ENCODE measurements around the gene SPATA31C1.
"Not testable (repeated sequence)": the region's sequence is repeated elsewhere in the genome, so short reads cannot be mapped to it uniquely, and the experiment has no call there.

Gene SPATA31C1

GRCh38 chr9:87892956-87893355, 24.8 kb upstream of the SPATA31C1 start:
- no peak for DNase-seq
- Mint-ChIP-seq H3K4me1 (no peaks in the 10 kb centered on the region), H3K9me3 (peaks cover 3 to 4% of the 10 kb centered on the region in 2 donors), H3K36me3 (no peaks in the 10 kb centered on the region), H3K4me3 (no peak overlapping the region), H3K27ac (no peak overlapping the region), H3K27me3 (peaks cover 13 to 25% of the 10 kb centered on the region in 2 donors)
- no peak for ATAC-seq (replicated peaks)

- H3K4me1 Mint-ChIP-seq: no peaks in the 10 kb centered on the region
- no peak for ATAC-seq (replicated peaks)
- H3K27me3 Mint-ChIP-seq: peaks cover 13 to 28% of the 10 kb centered on the region in 2 donors
- no peaks in the 10 kb centered on the region for H3K36me3 Mint-ChIP-seq
- peaks cover 4 to 5% of the 10 kb centered on the region in 2 donors for H3K9me3 Mint-ChIP-seq
- H3K27ac Mint-ChIP-seq: no peak overlapping the region
- DNase-seq: no peak
- H3K4me3 Mint-ChIP-seq: no peak overlapping the region
Measured at GRCh38 chr9:87894998-87895625, 22.6 kb upstream of the SPATA31C1 start.

GRCh38 chr9:87896891-87897290, 20.9 kb upstream of the SPATA31C1 start:
- Mint-ChIP-seq H3K27me3 (peaks cover 7 to 24% of the 10 kb centered on the region in 2 donors), H3K9me3 (peaks cover 6 to 10% of the 10 kb centered on the region in 2 donors), H3K4me1 (no peaks in the 10 kb centered on the region), H3K36me3 (no peaks in the 10 kb centered on the region), H3K4me3 (no peak overlapping the region), H3K27ac (no peak overlapping the region)
- no peak for DNase-seq
- no peak for ATAC-seq (replicated peaks)

GRCh38 chr9:87898151-87898550, 19.6 kb upstream of the SPATA31C1 start:
- Mint-ChIP-seq H3K27ac (no peak overlapping the region), H3K36me3 (no peaks in the 10 kb centered on the region), H3K4me1 (no peaks in the 10 kb centered on the region), H3K4me3 (no peak overlapping the region), H3K9me3 (peaks cover 9 to 10% of the 10 kb centered on the region in 2 donors), H3K27me3 (peaks cover 7 to 24% of the 10 kb centered on the region in 2 donors)
- no peak for DNase-seq
- no peak for ATAC-seq (replicated peaks)

GRCh38 chr9:87902371-87902770, 15.4 kb upstream of the SPATA31C1 start:
- ATAC-seq (replicated peaks); H3K36me3 Mint-ChIP-seq; H3K27me3 Mint-ChIP-seq; H3K4me3 Mint-ChIP-seq; H3K27ac Mint-ChIP-seq; H3K4me1 Mint-ChIP-seq; DNase-seq: not testable (repeated sequence)
- peaks cover 14 to 19% of the 10 kb centered on the region in 2 donors for H3K9me3 Mint-ChIP-seq

GRCh38 chr9:87909310-87910041, 8.3 kb upstream of the SPATA31C1 start:
- H3K4me3 Mint-ChIP-seq: no peak overlapping the region
- H3K4me1 Mint-ChIP-seq: no peaks in the 10 kb centered on the region
- ATAC-seq (replicated peaks): peak; percentile 54 to 58
- DNase-seq: no peak
- H3K27me3 Mint-ChIP-seq: peaks cover 0 to 5% of the 10 kb centered on the region in 2 donors
- peaks cover 4 to 7% of the 10 kb centered on the region in 2 donors for H3K9me3 Mint-ChIP-seq
- H3K36me3 Mint-ChIP-seq: no peaks in the 10 kb centered on the region
- no peak overlapping the region for H3K27ac Mint-ChIP-seq

GRCh38 chr9:87910821-87911220, 6.9 kb upstream of the SPATA31C1 start:
- ATAC-seq (replicated peaks): no peak
- Mint-ChIP-seq H3K9me3 (peaks cover 4% of the 10 kb centered on the region in 2 donors), H3K4me3 (no peak overlapping the region), H3K27ac (no peak overlapping the region), H3K36me3 (no peaks in the 10 kb centered on the region), H3K27me3 (peaks cover 0 to 5% of the 10 kb centered on the region in 2 donors), H3K4me1 (no peaks in the 10 kb centered on the region)
- DNase-seq: no peak

- ATAC-seq (replicated peaks); H3K36me3 Mint-ChIP-seq; DNase-seq; H3K4me3 Mint-ChIP-seq; H3K4me1 Mint-ChIP-seq; H3K9me3 Mint-ChIP-seq; H3K27me3 Mint-ChIP-seq; H3K27ac Mint-ChIP-seq: not testable (repeated sequence)
Measured at GRCh38 chr9:87919013-87919412, 1.3 kb downstream of the SPATA31C1 start.

- not testable (repeated sequence) for H3K27me3 Mint-ChIP-seq; H3K4me1 Mint-ChIP-seq; ATAC-seq (replicated peaks); H3K27ac Mint-ChIP-seq; H3K36me3 Mint-ChIP-seq; DNase-seq; H3K4me3 Mint-ChIP-seq; H3K9me3 Mint-ChIP-seq
Measured at GRCh38 chr9:87921561-87921960, 3.8 kb downstream of the SPATA31C1 start.

GRCh38 chr9:87923012-87923411, 5.2 kb downstream of the SPATA31C1 start:
- not testable (repeated sequence) for H3K36me3 Mint-ChIP-seq; H3K27me3 Mint-ChIP-seq; H3K9me3 Mint-ChIP-seq; H3K27ac Mint-ChIP-seq; DNase-seq; ATAC-seq (replicated peaks); H3K4me1 Mint-ChIP-seq; H3K4me3 Mint-ChIP-seq

GRCh38 chr9:87924851-87925250, 7.1 kb downstream of the SPATA31C1 start:
- H3K4me1 Mint-ChIP-seq; H3K27ac Mint-ChIP-seq; H3K9me3 Mint-ChIP-seq; ATAC-seq (replicated peaks); H3K27me3 Mint-ChIP-seq; H3K36me3 Mint-ChIP-seq; DNase-seq; H3K4me3 Mint-ChIP-seq: not testable (repeated sequence)

GRCh38 chr9:87929152-87929551, 11.4 kb downstream of the SPATA31C1 start:
- H3K9me3 Mint-ChIP-seq; H3K4me3 Mint-ChIP-seq; H3K36me3 Mint-ChIP-seq; H3K27ac Mint-ChIP-seq; DNase-seq; ATAC-seq (replicated peaks); H3K27me3 Mint-ChIP-seq; H3K4me1 Mint-ChIP-seq: not testable (repeated sequence)

GRCh38 chr9:87934444-87934843, 16.7 kb downstream of the SPATA31C1 start:
- not testable (repeated sequence) for H3K4me1 Mint-ChIP-seq; ATAC-seq (replicated peaks); H3K27ac Mint-ChIP-seq; H3K27me3 Mint-ChIP-seq; H3K36me3 Mint-ChIP-seq; H3K4me3 Mint-ChIP-seq; DNase-seq; H3K9me3 Mint-ChIP-seq

- H3K27ac Mint-ChIP-seq; H3K4me3 Mint-ChIP-seq; H3K4me1 Mint-ChIP-seq; DNase-seq; ATAC-seq (replicated peaks); H3K27me3 Mint-ChIP-seq; H3K36me3 Mint-ChIP-seq; H3K9me3 Mint-ChIP-seq: not testable (repeated sequence)
Measured at GRCh38 chr9:87937352-87937751, 19.6 kb downstream of the SPATA31C1 start.

GRCh38 chr9:87937918-87938317, 20.2 kb downstream of the SPATA31C1 start:
- H3K27ac Mint-ChIP-seq; H3K4me3 Mint-ChIP-seq; H3K9me3 Mint-ChIP-seq; ATAC-seq (replicated peaks); H3K4me1 Mint-ChIP-seq; H3K36me3 Mint-ChIP-seq; DNase-seq; H3K27me3 Mint-ChIP-seq: not testable (repeated sequence)

All from stimulated activated naive B cell treated with anti-CD40 and anti-IgM and Interleukin-4, amounts not matched to agents 10 μg/mL and 1 μg/mL and 100 μg/mL, for 72 hours (primary cell).